Peyer's patch (tissue), 4 donors: ENCODE results near the gene SMTNL2. TPM values are rescaled to one million over a fixed set of nuclear protein-coding genes. Genes with fewer than 3 reads are reported as not detected.

ENCODE experiments used
- DNase-seq, 3 donors: peaks; one replicate each; pipeline ENCODE4 v3.0.0-alpha.2; 2017 to 2019
- H3K27ac ChIP-seq, 4 donors: fragments of 200-600 bp; sonication (generic); one replicate each; pipeline ENCODE4 v1.5.1; 2016 to 2019
- H3K27me3 ChIP-seq, 2 donors: fragments of 200-600 bp; sonication (generic); one replicate each; pipeline ENCODE4 v1.5.1; 2019
- H3K36me3 ChIP-seq, 3 donors: fragments of 200-600 bp; sonication (generic); one replicate each; pipeline ENCODE4 v1.5.1; 2016 to 2019
- H3K4me1 ChIP-seq, 4 donors: fragments of 200-600 bp; sonication (generic); one replicate each; pipeline ENCODE4 v1.5.1; 2016 to 2019
- H3K4me3 ChIP-seq, 4 donors: fragments of 200-600 bp; sonication (generic); 1 replicate in 3 of 4; 2 replicates in 1 of 4; pipeline ENCODE4 v1.5.1; 2016 to 2019; ENCODE audit warnings: mild to moderate bottlenecking in 1 of 4
- H3K9me3 ChIP-seq, 4 donors: fragments of 200-600 bp; sonication (generic); one replicate each; pipeline ENCODE4 v1.5.1; 2016 to 2019; ENCODE audit warnings: mild to moderate bottlenecking in 1 of 4
- CTCF ChIP-seq, 6 experiments: fragments of 450-650 bp in 4 of 6; fragments of 200-600 bp in 2 of 6; sonication (generic) in 1 of 6; IDR thresholded peaks; one replicate each; pipeline ENCODE4 v1.5.1; 2017 to 2019; ENCODE audit warnings: antibody characterized with exemption in 6 of 6, mild to moderate bottlenecking in 3 of 6, moderate library complexity in 1 of 6
- POLR2A ChIP-seq, 2 donors: fragments of 450-650 bp; IDR thresholded peaks; one replicate each; pipeline ENCODE4 v1.5.1; 2017; ENCODE audit warnings: antibody characterized with exemption in 2 of 2, mild to moderate bottlenecking in 2 of 2, moderate library complexity in 2 of 2
- total RNA-seq, 4 donors: library from RNA; depleted of rRNA; stranded (reverse); fragments of >200 nt; gene quantifications; one replicate each; pipeline ENCODE4 v1.1.0, GENCODE V29; 2016

The SMTNL2 gene
- total RNA-seq, 4 donors from 2014 or later: 1.2 TPM; not detected in 3

GRCh38 chr17:4616476-4616875 lies 32.1 kb downstream of the SMTNL2 start:
- no peaks in the 10 kb centered on the region for H3K27me3 ChIP-seq
- TF ChIP-seq CTCF (IDR thresholded peaks at IDR 0.05): no peak
- DNase-seq: no peak

GRCh38 chr17:4617090-4617489 lies 32.8 kb downstream of the SMTNL2 start:
- no peaks in the 10 kb centered on the region for H3K36me3 ChIP-seq
- no peaks in the 10 kb centered on the region for H3K4me1 ChIP-seq
- no peak overlapping the region for H3K27ac ChIP-seq
- H3K27me3 ChIP-seq: no peaks in the 10 kb centered on the region
- H3K9me3 ChIP-seq: no peaks in the 10 kb centered on the region
- TF ChIP-seq POLR2A (IDR thresholded peaks at IDR 0.05): no peak
- TF ChIP-seq CTCF (IDR thresholded peaks at IDR 0.05): no peak
- no peak for DNase-seq
- no peak overlapping the region for H3K4me3 ChIP-seq

More at GRCh38 chr17:4616476-4616875, 32.1 kb downstream of the SMTNL2 start:
- Histone ChIP-seq H3K4me3 (no peak overlapping the region), H3K36me3 (no peaks in the 10 kb centered on the region), H3K4me1 (no peaks in the 10 kb centered on the region), H3K27ac (no peak overlapping the region), H3K9me3 (no peaks in the 10 kb centered on the region)

GRCh38 chr17:4617590-4618351 lies 33.4 kb downstream of the SMTNL2 start:
- no peak overlapping the region for H3K27ac ChIP-seq

GRCh38 chr17:4620531-4621101 lies 36.3 kb downstream of the SMTNL2 start:
- no peaks in the 10 kb centered on the region for H3K27me3 ChIP-seq
- H3K4me3 ChIP-seq: no peak overlapping the region
- TF ChIP-seq POLR2A (IDR thresholded peaks at IDR 0.05) (no peak), CTCF (IDR thresholded peaks at IDR 0.05) (no peak)
- no peak for DNase-seq
- no peaks in the 10 kb centered on the region for H3K36me3 ChIP-seq
- no peaks in the 10 kb centered on the region for H3K9me3 ChIP-seq
- no peaks in the 10 kb centered on the region for H3K4me1 ChIP-seq
- H3K27ac ChIP-seq: no peak overlapping the region

More at GRCh38 chr17:4617590-4618351, 33.4 kb downstream of the SMTNL2 start:
- Histone ChIP-seq H3K4me1 (no peaks in the 10 kb centered on the region), H3K4me3 (no peak overlapping the region), H3K9me3 (no peaks in the 10 kb centered on the region), H3K27me3 (no peaks in the 10 kb centered on the region), H3K36me3 (no peaks in the 10 kb centered on the region)
- DNase-seq: no peak
- TF ChIP-seq CTCF (IDR thresholded peaks at IDR 0.05) (no peak), POLR2A (IDR thresholded peaks at IDR 0.05) (no peak)

- Histone ChIP-seq H3K27me3 (no peaks in the 10 kb centered on the region), H3K36me3 (no peaks in the 10 kb centered on the region), H3K9me3 (no peaks in the 10 kb centered on the region), H3K27ac (no peak overlapping the region), H3K4me1 (no peaks in the 10 kb centered on the region), H3K4me3 (no peak overlapping the region)
- DNase-seq: no peak
- TF ChIP-seq CTCF (IDR thresholded peaks at IDR 0.05) (no peak), POLR2A (IDR thresholded peaks at IDR 0.05) (no peak)
Observed at GRCh38 chr17:4622375-4622774, 38.0 kb downstream of the SMTNL2 start.
